ENCODE data around the gene OXNAD1. TPM values are rescaled to one million over a fixed set of nuclear protein-coding genes. Genes with fewer than 3 reads are reported as not detected.

OXNAD1 gene
- total and polyA plus RNA-seq, 10 of the 15 experiments (the other 5 are each of a cell fraction or from before 2014, with no cell fraction given), result 5.6 to 27.8 (median 16.2) TPM

GRCh38 chr3:16335333-16335732 is 70.3 kb downstream of the OXNAD1 start:
- no peak for TF ChIP-seq IRF3 (IDR thresholded peaks at IDR 0.05)
- TF ChIP-seq FOXK2 (IDR thresholded peaks at IDR 0.05), result no peak
- TF ChIP-seq, protein P1, sequence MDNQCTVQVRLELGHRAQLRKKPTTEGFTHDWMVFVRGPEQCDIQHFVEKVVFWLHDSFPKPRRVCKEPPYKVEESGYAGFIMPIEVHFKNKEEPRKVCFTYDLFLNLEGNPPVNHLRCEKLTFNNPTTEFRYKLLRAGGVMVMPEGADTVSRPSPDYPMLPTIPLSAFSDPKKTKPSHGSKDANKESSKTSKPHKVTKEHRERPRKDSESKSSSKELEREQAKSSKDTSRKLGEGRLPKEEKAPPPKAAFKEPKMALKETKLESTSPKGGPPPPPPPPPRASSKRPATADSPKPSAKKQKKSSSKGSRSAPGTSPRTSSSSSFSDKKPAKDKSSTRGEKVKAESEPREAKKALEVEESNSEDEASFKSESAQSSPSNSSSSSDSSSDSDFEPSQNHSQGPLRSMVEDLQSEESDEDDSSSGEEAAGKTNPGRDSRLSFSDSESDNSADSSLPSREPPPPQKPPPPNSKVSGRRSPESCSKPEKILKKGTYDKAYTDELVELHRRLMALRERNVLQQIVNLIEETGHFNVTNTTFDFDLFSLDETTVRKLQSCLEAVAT (IDR thresholded peaks at IDR 0.05), result no peak
- no peak for TF ChIP-seq TARDBP (IDR thresholded peaks at IDR 0.05; ENCODE audit: borderline replicate concordance)
- no peak for TF ChIP-seq RCOR1 (conservative IDR thresholded peaks at IDR 0.05; ENCODE audit: low read depth, low read length)
- no peak for TF ChIP-seq MEF2A (IDR thresholded peaks at IDR 0.05; ENCODE audit: insufficient read depth, low read depth, low read length)
- no peak for TF ChIP-seq SMAD1 (IDR thresholded peaks at IDR 0.05; ENCODE audit: low read depth, partially characterized antibody)
- no peak for TF ChIP-seq NFYA (IDR thresholded peaks at IDR 0.05; ENCODE audit: borderline replicate concordance, low read depth, low read length)
- no peak for TF ChIP-seq EP300 (IDR thresholded peaks at IDR 0.05; ENCODE audit: borderline replicate concordance in 1 of 2, control insufficient read depth in 1 of 2, low read depth in 2 of 2, low read length in 2 of 2)
- TF ChIP-seq ZZZ3 (IDR thresholded peaks at IDR 0.05; ENCODE audit: control insufficient read depth, insufficient read length, low read depth), result no peak
- no peak for TF ChIP-seq SREBF2 (IDR thresholded peaks at IDR 0.05; ENCODE audit: low read length)
- TF ChIP-seq SP1 (IDR thresholded peaks at IDR 0.05; ENCODE audit: low read depth, low read length), result no peak
- no peak for TF ChIP-seq ESRRA (IDR thresholded peaks at IDR 0.05; ENCODE audit: low read length)
- TF ChIP-seq PRDM15 (CRISPR knock-in tag; IDR thresholded peaks at IDR 0.05), result no peak
- TF ChIP-seq, protein P2, sequence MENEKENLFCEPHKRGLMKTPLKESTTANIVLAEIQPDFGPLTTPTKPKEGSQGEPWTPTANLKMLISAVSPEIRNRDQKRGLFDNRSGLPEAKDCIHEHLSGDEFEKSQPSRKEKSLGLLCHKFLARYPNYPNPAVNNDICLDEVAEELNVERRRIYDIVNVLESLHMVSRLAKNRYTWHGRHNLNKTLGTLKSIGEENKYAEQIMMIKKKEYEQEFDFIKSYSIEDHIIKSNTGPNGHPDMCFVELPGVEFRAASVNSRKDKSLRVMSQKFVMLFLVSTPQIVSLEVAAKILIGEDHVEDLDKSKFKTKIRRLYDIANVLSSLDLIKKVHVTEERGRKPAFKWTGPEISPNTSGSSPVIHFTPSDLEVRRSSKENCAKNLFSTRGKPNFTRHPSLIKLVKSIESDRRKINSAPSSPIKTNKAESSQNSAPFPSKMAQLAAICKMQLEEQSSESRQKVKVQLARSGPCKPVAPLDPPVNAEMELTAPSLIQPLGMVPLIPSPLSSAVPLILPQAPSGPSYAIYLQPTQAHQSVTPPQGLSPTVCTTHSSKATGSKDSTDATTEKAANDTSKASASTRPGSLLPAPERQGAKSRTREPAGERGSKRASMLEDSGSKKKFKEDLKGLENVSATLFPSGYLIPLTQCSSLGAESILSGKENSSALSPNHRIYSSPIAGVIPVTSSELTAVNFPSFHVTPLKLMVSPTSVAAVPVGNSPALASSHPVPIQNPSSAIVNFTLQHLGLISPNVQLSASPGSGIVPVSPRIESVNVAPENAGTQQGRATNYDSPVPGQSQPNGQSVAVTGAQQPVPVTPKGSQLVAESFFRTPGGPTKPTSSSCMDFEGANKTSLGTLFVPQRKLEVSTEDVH (IDR thresholded peaks at IDR 0.05; ENCODE audit: low read depth, partially characterized antibody), result no peak
- TF ChIP-seq SIN3A (IDR thresholded peaks at IDR 0.05; ENCODE audit: low read depth, low read length), result no peak
- ATAC-seq (no peak), DNase-seq (ENCODE audit: low read depth, low spot score) (no peak), FAIRE-seq (no peak)
- no peak overlapping the region for H3K9ac ChIP-seq (ENCODE audit: control insufficient read depth, insufficient read depth, low read length)
- no peak overlapping the region for H3K27ac ChIP-seq (ENCODE audit: control insufficient read depth, insufficient read depth)
- H3K4me2 ChIP-seq (ENCODE audit: control insufficient read depth, insufficient read depth), result no peak overlapping the region
- H3K4me1 ChIP-seq (ENCODE audit: control insufficient read depth, insufficient read depth, low read length), result peaks cover 12% of the 10 kb centered on the region
- H3K27me3 ChIP-seq (replicated peaks in 1 of 2; ENCODE audit: control insufficient read depth in 2 of 2, insufficient read depth in 2 of 2, low read length in 1 of 2), result no peaks in the 10 kb centered on the region
- H3K4me3 ChIP-seq, result no peak overlapping the region
- ChIA-PET CTCF (interaction anchor here (1.5 to 1.7 kb wide), 2 partner anchors 16 to 68 kb away, joined by 4 to 6 read pairs; no protein-coding TSS in a partner anchor), POLR2A (no interaction called here), RAD21 (ENCODE audit: unreplicated experiment) (no interaction called here), SMC1A (ENCODE audit: uncharacterized antibody, unreplicated experiment) (no interaction called here)
- 98% methylated on average over 5 of the region's 5 CpGs for WGBS (ENCODE audit: insufficient coverage, insufficient replicate concordance, low lambda C conversion rate, missing lambda C conversion rate)
- in situ Hi-C loops (cut with MboI), result no loop called here
- peaks cover 20 to 48% of the 10 kb centered on the region in 2 experiments for H3K36me3 ChIP-seq (ENCODE audit: control insufficient read depth in 2 of 2, insufficient read depth in 2 of 2, low read length in 1 of 2)
- no peak overlapping the region for H2AFZ ChIP-seq (ENCODE audit: control insufficient read depth, low read depth, low read length)
- peaks cover 2% of the 10 kb centered on the region; the same call in 1 of the 3 replicates for H3K9me3 ChIP-seq (replicated peaks; ENCODE audit: control insufficient read depth, insufficient read depth, low read length)
- H4K20me1 ChIP-seq (ENCODE audit: control insufficient read depth, insufficient read depth), result no peaks in the 10 kb centered on the region
- intact Hi-C loops (cut with micrococcal nuclease; ENCODE audit: unreplicated experiment), result no loop called here
- BruUV-seq (replicated peaks), result no TSS peak
- H3K79me2 ChIP-seq (ENCODE audit: control insufficient read depth, insufficient read depth, low read length), result peaks cover 8% of the 10 kb centered on the region
